ENCODE results near the gene CAMK4. TPM values are rescaled to one million over a fixed set of nuclear protein-coding genes. Genes with fewer than 3 reads are reported as not detected.

The CAMK4 gene
- total RNA-seq, 4 donors from 2014 or later: 0.19 to 1.1 (median 0.56) TPM

- no peak for TF ChIP-seq CTCF (IDR thresholded peaks at IDR 0.05; ENCODE audit: low read depth)
These were observed 142.2 kb downstream of the CAMK4 start for GRCh38 chr5:111366388-111366787.

- no peak for TF ChIP-seq CTCF (IDR thresholded peaks at IDR 0.05; ENCODE audit: low read depth)
These were observed 142.9 kb downstream of the CAMK4 start for GRCh38 chr5:111367115-111367514.

- no peak for TF ChIP-seq CTCF (IDR thresholded peaks at IDR 0.05; ENCODE audit: low read depth)
These were observed 148.6 kb downstream of the CAMK4 start for GRCh38 chr5:111372799-111373198.

- no peak for TF ChIP-seq CTCF (IDR thresholded peaks at IDR 0.05; ENCODE audit: low read depth)
These were observed 150.2 kb downstream of the CAMK4 start for GRCh38 chr5:111374380-111374779.

- TF ChIP-seq CTCF (IDR thresholded peaks at IDR 0.05; ENCODE audit: low read depth): no peak
These were observed 151.5 kb downstream of the CAMK4 start for GRCh38 chr5:111375645-111376044.

- no peak for TF ChIP-seq CTCF (IDR thresholded peaks at IDR 0.05; ENCODE audit: low read depth)
These were observed 153.1 kb downstream of the CAMK4 start for GRCh38 chr5:111377306-111377705.

GRCh38 chr5:111379391-111379816, 155.2 kb downstream of the CAMK4 start:
- TF ChIP-seq CTCF (IDR thresholded peaks at IDR 0.05; ENCODE audit: low read depth): no peak
